Measurements from ENCODE around the gene ZNF23. TPM values are rescaled to one million over a fixed set of nuclear protein-coding genes. Genes with fewer than 3 reads are reported as not detected.
A peak's percentile ranks its signal among the peaks of the same experiment; 100 is the strongest.

Gene ZNF23
- total and polyA plus RNA-seq, 8 donors, result 1.2 to 52.6 (median 5.5) TPM

DNA sequence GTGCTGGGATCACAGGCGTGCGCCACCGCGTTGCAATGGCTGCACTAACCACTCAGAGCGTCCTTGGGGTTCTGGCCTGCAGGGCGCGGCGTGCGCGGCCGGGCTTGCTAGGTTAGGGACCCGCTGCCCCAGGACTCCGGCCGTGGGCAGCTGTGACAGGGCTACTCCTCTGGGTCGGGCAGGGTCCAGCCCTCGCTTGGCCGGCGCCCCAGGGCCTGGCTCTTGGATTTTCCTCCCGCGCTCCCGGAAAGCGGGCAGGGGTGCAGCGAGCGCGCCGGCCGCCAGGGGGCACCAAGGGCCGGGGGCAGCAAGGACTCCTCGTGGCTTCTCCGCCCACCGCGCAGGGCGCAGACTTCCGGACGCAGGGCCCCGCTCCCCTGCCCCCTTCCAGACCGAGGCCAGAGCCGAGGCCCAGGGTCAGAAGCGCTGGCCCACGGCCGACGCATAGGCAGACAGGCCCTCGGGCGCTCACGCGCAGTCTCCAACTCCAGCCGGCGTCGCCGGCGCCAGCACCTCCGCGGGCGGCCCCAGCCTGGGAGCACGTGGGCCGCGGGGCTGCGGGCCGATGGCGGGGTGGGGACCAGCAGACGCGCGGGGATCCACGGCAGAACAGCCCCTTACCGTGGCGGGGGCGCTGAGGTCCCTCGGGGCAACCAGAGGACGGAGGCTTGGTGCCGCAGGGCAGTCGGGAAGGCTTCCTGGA lies 20.5 kb downstream of the ZNF23 start:
- no peak for TF ChIP-seq EP300 (IDR thresholded peaks at IDR 0.05)
- TF ChIP-seq POLR2AphosphoS5 (IDR thresholded peaks at IDR 0.05), result no peak
- TF ChIP-seq CTCF (IDR thresholded peaks at IDR 0.05), result no peak
- TF ChIP-seq POLR2A (IDR thresholded peaks at IDR 0.05), result no peak

GRCh38 chr16:71440669-71441347 lies 21.2 kb downstream of the ZNF23 start:
- TF ChIP-seq EP300 (IDR thresholded peaks at IDR 0.05), result no peak
- TF ChIP-seq POLR2A (IDR thresholded peaks at IDR 0.05), result no peak
- TF ChIP-seq CTCF (IDR thresholded peaks at IDR 0.05), result no peak
- no peak for TF ChIP-seq POLR2AphosphoS5 (IDR thresholded peaks at IDR 0.05)
- Histone ChIP-seq H3K27me3 (peaks cover 0 to 29% (median 12%) of the 10 kb centered on the region in 3 donors), H3K36me3 (no peaks in the 10 kb centered on the region), H3K4me1 (no peaks in the 10 kb centered on the region), H3K4me3 (no peak overlapping the region), H3K27ac (no peak overlapping the region), H3K9me3 (peaks cover 11 to 58% (median 52%) of the 10 kb centered on the region in 4 donors)
- 56 to 76% (median 71%) methylated on average over 25 of the region's 25 CpGs for WGBS, 5 donors
- intact Hi-C loops (cut with DNase I; ENCODE audit: low total_unique reads), result no loop called here
- DNase-seq, result no peak

More for the DNA sequence above, 20.5 kb downstream of the ZNF23 start:
- Histone ChIP-seq H3K27ac (no peak overlapping the region), H3K4me1 (no peaks in the 10 kb centered on the region), H3K36me3 (peaks cover 0 to 3% (median 0%) of the 10 kb centered on the region in 4 donors), H3K27me3 (peaks cover 0 to 24% (median 12%) of the 10 kb centered on the region in 3 donors), H3K9me3 (peaks cover 18 to 65% (median 59%) of the 10 kb centered on the region in 4 donors), H3K4me3 (no peak overlapping the region)
- intact Hi-C loops (cut with DNase I; ENCODE audit: low total_unique reads), result no loop called here
- WGBS, 5 donors, result 34 to 45% (median 40%) methylated on average over 15 to 71 of the region's 71 CpGs
- DNase-seq, result no peak

- no peak for DNase-seq
- H3K36me3 ChIP-seq, result no peaks in the 10 kb centered on the region
- H3K27me3 ChIP-seq, result peaks cover 0 to 29% (median 12%) of the 10 kb centered on the region in 3 donors
- H3K27ac ChIP-seq, result no peak overlapping the region
- intact Hi-C loops (cut with DNase I; ENCODE audit: low total_unique reads), result no loop called here
- peaks cover 0 to 45% (median 39%) of the 10 kb centered on the region in 4 donors for H3K9me3 ChIP-seq
- no peak overlapping the region for H3K4me3 ChIP-seq
- 45 to 53% (median 52%) methylated on average over 3 of the region's 3 CpGs for WGBS, 5 donors
- H3K4me1 ChIP-seq, result no peaks in the 10 kb centered on the region
- TF ChIP-seq POLR2AphosphoS5 (IDR thresholded peaks at IDR 0.05), result no peak
- no peak for TF ChIP-seq EP300 (IDR thresholded peaks at IDR 0.05)
- no peak for TF ChIP-seq CTCF (IDR thresholded peaks at IDR 0.05)
- TF ChIP-seq POLR2A (IDR thresholded peaks at IDR 0.05), result no peak
These were observed 22.5 kb downstream of the ZNF23 start for GRCh38 chr16:71439523-71439922.

DNA sequence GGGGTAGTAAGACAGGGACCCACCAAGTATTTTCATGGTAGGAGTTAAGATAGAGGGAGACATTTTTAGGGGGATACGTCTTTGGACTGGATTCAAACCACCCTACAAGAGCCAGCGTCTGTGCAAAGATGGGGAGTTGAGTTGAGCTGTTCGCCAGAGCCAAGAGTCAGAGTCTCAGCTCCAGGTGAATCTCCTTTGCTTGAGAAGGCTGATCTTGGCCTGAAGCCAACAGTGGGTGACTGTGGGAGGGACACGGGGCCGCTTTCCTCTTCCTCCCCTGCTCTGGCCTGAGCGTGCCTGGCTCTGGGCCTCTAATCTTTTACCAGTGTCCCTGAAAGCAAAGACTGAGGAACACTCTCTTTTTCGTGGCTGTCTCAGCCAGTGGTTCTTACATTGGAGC lies 25.6 kb downstream of the ZNF23 start:
- TF ChIP-seq POLR2AphosphoS5 (IDR thresholded peaks at IDR 0.05) (no peak), CTCF (IDR thresholded peaks at IDR 0.05) (no peak), POLR2A (IDR thresholded peaks at IDR 0.05) (no peak), EP300 (IDR thresholded peaks at IDR 0.05) (no peak)
- peaks cover 0 to 30% (median 8%) of the 10 kb centered on the region in 3 donors for H3K27me3 ChIP-seq
- DNase-seq, result peak in 1 of 2 donors; percentile 21
- 75 to 80% (median 78%) methylated on average over 5 to 7 of the region's 7 CpGs for WGBS, 5 donors
- no peaks in the 10 kb centered on the region for H3K36me3 ChIP-seq
- intact Hi-C loops (cut with DNase I; ENCODE audit: low total_unique reads), result no loop called here
- H3K9me3 ChIP-seq, result peaks cover 0 to 14% (median 10%) of the 10 kb centered on the region in 4 donors
- H3K4me3 ChIP-seq, result no peak overlapping the region
- no peak overlapping the region for H3K27ac ChIP-seq
- H3K4me1 ChIP-seq, result no peaks in the 10 kb centered on the region

Data from stomach (tissue), 9 donors.